ENCODE results near the gene GPR3.

- TF ChIP-seq CTCF (IDR thresholded peaks at IDR 0.05), result no peak
- TF ChIP-seq POLR2AphosphoS5 (IDR thresholded peaks at IDR 0.05), result no peak
- no peak for TF ChIP-seq POLR2A (IDR thresholded peaks at IDR 0.05)
These were observed 45.3 kb upstream of the GPR3 start for GRCh38 chr1:27346991-27347624.
